DND-41 (cell line): ENCODE results near the gene PEAK1.

Source experiments
- ATAC-seq: fragments of 200-7000 bp; cut with Tn5 transposase; 3 replicates; pipeline ENCODE4 v1.9.1; 2021; ENCODE audit warnings: low read depth; ENCODE audit not compliant: insufficient read depth
- DNase-seq: peaks from one replicate; pipeline ENCODE4 v3.0.0-alpha.2; 2020
- H2AFZ ChIP-seq: 2 replicates; pipeline ENCODE4 v1.6.0; 2012; ENCODE audit warnings: low read depth, low read length
- H3K27ac ChIP-seq: 2 replicates; pipeline ENCODE4 v1.5.1; 2012; ENCODE audit warnings: low read length, inconsistent platforms
- H3K27me3 ChIP-seq: fragments of 200-600 bp; sonication (generic); 2 replicates; pipeline ENCODE4 v1.6.0; 2012; ENCODE audit warnings: low read length, mild to moderate bottlenecking, inconsistent platforms; ENCODE audit not compliant: insufficient read depth, poor library complexity
- H3K36me3 ChIP-seq: 2 replicates; pipeline ENCODE4 v1.5.1; 2012; ENCODE audit warnings: low read length, inconsistent platforms; ENCODE audit not compliant: insufficient read depth
- H3K4me1 ChIP-seq: 2 replicates; pipeline ENCODE4 v1.5.1; 2012; ENCODE audit warnings: mild to moderate bottlenecking, low read length; ENCODE audit not compliant: insufficient read depth
- H3K4me2 ChIP-seq: 2 replicates; pipeline ENCODE4 v1.6.0; 2012; ENCODE audit warnings: mild to moderate bottlenecking, moderate library complexity, low read length, inconsistent platforms; ENCODE audit not compliant: insufficient read depth
- H3K4me3 ChIP-seq, 2 experiments: fragments of 200-600 bp in 1 of 2; shearing (Covaris generic) in 1 of 2; 2 replicates each; pipeline ENCODE4 v1.5.1; 2012 to 2016; ENCODE audit warnings: inconsistent platforms in 2 of 2, low read length in 2 of 2, mild to moderate bottlenecking in 2 of 2, low read depth in 1 of 2, moderate library complexity in 1 of 2
- H3K79me2 ChIP-seq: 2 replicates; pipeline ENCODE4 v1.6.0; 2012; ENCODE audit warnings: low read length, inconsistent platforms; ENCODE audit not compliant: insufficient read depth
- H3K9ac ChIP-seq: 2 replicates; pipeline ENCODE4 v1.6.0; 2012; ENCODE audit warnings: low read depth, mild to moderate bottlenecking, inconsistent platforms, low read length, moderate library complexity
- H3K9me3 ChIP-seq: 2 replicates; pipeline ENCODE4 v1.5.1; 2012; ENCODE audit warnings: low read length, moderate library complexity, mild to moderate bottlenecking, inconsistent platforms; ENCODE audit not compliant: insufficient read depth, severe bottlenecking
- H4K20me1 ChIP-seq: 2 replicates; pipeline ENCODE4 v1.6.0; 2012; ENCODE audit warnings: low read length; ENCODE audit not compliant: insufficient read depth
- EZH2 ChIP-seq: IDR thresholded peaks from 3 replicates; pipeline ENCODE4 v1.6.1; 2012; ENCODE audit warnings: borderline replicate concordance, low read depth, mild to moderate bottlenecking, moderate library complexity, low read length, inconsistent platforms; ENCODE audit not compliant: severe bottlenecking
- TF ChIP-seq, protein P1 (sequence below): IDR thresholded peaks from 2 replicates; pipeline ENCODE4 v1.5.1; 2012; ENCODE audit warnings: borderline replicate concordance, low read length, moderate library complexity, mild to moderate bottlenecking; ENCODE audit not compliant: poor library complexity, severe bottlenecking; ENCODE audit errors: extremely low read depth

The PEAK1 gene

DNA sequence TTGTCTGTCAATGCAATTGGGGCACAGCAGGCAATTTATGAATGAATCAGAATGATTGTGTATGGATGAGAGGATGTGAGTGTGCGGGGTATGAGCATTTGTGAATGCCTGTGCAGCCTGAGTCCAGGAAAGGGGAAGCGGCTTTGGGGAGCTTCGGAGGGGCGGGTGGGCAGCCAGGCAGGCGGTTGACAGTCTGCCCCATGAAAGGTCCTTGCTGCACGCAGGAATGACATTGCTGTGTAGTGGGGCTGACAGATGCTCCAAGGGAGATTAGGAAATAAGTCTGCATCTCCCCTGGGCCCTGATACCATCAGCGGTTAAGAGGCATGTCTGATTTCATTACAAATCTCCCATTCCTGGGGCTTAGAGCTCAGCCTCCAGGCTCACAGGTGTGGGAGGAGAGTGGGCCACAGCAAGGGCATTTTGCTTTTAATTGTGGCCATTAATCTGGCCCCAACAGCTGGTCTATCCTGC is 322.6 kb downstream of the PEAK1 start:
- H3K36me3 ChIP-seq, result no peaks in the 10 kb centered on the region
- DNase-seq (no peak), ATAC-seq (no peak)
- no peak overlapping the region for H3K9ac ChIP-seq
- H3K9me3 ChIP-seq, result no peaks in the 10 kb centered on the region
- TF ChIP-seq, protein P1, sequence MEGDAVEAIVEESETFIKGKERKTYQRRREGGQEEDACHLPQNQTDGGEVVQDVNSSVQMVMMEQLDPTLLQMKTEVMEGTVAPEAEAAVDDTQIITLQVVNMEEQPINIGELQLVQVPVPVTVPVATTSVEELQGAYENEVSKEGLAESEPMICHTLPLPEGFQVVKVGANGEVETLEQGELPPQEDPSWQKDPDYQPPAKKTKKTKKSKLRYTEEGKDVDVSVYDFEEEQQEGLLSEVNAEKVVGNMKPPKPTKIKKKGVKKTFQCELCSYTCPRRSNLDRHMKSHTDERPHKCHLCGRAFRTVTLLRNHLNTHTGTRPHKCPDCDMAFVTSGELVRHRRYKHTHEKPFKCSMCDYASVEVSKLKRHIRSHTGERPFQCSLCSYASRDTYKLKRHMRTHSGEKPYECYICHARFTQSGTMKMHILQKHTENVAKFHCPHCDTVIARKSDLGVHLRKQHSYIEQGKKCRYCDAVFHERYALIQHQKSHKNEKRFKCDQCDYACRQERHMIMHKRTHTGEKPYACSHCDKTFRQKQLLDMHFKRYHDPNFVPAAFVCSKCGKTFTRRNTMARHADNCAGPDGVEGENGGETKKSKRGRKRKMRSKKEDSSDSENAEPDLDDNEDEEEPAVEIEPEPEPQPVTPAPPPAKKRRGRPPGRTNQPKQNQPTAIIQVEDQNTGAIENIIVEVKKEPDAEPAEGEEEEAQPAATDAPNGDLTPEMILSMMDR, result no peak
- H3K27me3 ChIP-seq, result no peaks in the 10 kb centered on the region
- H3K4me1 ChIP-seq, result no peaks in the 10 kb centered on the region
- H3K4me2 ChIP-seq, result no peak overlapping the region
- no peaks in the 10 kb centered on the region for H4K20me1 ChIP-seq
- H2AFZ ChIP-seq, result no peak overlapping the region
- no peaks in the 10 kb centered on the region for H3K79me2 ChIP-seq
- H3K27ac ChIP-seq, result no peak overlapping the region
- H3K4me3 ChIP-seq, result no peak overlapping the region

DNA sequence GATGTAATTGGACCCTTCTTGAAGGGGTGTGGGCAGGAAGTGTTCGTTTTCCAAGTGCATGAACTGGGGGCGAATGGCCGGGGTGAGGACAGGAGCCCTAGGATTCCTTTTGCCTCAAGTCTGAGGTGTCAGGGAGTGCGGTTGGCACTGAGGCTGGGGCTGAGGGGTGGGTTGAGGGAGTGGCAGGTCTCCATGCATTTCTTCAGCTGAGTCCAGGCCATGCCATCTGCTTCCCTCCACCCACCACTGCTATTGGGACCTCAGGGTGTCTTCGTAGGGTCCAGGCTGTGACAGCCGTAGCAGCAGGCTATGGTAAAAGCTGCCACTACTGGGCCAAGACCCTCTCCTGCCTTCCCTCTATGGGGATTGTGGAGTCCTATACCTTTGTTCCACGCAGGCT is 323.4 kb downstream of the PEAK1 start:
- no peak for ATAC-seq
- Histone ChIP-seq H3K9ac (no peak overlapping the region), H3K27ac (no peak overlapping the region), H3K79me2 (no peaks in the 10 kb centered on the region), H3K4me3 (no peak overlapping the region), H3K4me1 (no peaks in the 10 kb centered on the region), H3K4me2 (no peak overlapping the region), H3K9me3 (no peaks in the 10 kb centered on the region), H4K20me1 (no peaks in the 10 kb centered on the region), H3K36me3 (no peaks in the 10 kb centered on the region), H3K27me3 (no peaks in the 10 kb centered on the region), H2AFZ (no peak overlapping the region)
- TF ChIP-seq EZH2, result no peak
- TF ChIP-seq, protein P1, result no peak
- DNase-seq, result no peak

DNA sequence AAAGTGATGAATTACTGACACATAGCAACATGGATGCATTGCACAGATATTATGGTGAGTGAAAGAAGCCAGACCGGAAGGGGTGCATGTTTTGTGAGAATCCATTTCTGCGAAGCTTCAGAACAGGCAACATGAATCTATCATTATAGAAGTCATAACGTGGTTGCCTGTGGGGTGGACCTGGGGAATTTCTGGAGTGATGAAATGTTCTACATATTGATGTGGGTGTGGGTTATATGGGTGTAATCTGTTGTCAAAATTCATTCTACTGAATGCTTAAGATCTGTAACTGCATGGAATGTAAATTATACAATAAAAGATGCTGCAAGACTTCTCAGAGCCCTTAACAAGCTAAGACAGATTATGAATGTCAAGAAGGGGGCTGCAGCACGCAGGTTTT is 323.8 kb downstream of the PEAK1 start:
- Histone ChIP-seq H3K79me2 (no peaks in the 10 kb centered on the region), H3K27me3 (no peaks in the 10 kb centered on the region), H3K9me3 (no peaks in the 10 kb centered on the region), H3K27ac (no peak overlapping the region), H3K4me3 (no peak overlapping the region), H3K4me2 (no peak overlapping the region), H4K20me1 (no peaks in the 10 kb centered on the region), H3K4me1 (no peaks in the 10 kb centered on the region), H3K9ac (no peak overlapping the region), H2AFZ (no peak overlapping the region), H3K36me3 (no peaks in the 10 kb centered on the region)
- TF ChIP-seq EZH2, result no peak
- TF ChIP-seq, protein P1, result no peak
- ATAC-seq (no peak), DNase-seq (no peak)

DNA sequence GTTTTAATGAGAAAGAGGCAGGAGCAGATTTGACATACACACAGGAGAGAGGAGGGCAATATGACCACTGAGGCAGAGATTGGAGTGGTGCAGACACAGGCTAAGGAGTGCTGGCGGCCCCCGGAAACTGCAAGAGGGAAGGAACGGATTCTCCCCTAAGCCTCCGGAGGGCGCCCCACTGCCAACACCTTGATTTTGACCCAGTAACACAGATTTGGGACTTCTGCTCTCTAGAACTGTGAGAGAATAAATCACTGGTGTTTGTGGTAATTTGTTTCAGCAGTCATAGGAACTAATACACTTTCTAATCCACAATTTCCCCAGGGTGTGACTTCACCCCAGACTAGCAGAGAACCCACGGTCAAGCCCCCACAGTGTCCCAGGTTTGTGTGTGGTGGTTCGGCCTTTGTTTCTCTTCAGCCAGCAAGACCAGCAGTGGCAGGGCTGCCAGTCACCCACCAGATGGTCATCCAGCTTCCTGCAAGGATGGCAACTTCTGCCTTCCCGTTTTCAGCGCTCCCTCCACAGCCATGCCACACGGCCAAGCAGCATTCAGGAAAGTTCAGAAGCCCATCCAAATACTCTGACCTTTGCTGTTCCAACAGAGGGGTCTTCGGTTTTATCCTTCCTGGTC is 325.4 kb downstream of the PEAK1 start:
- H3K9ac ChIP-seq, result no peak overlapping the region
- no peaks in the 10 kb centered on the region for H3K4me1 ChIP-seq
- H3K27ac ChIP-seq, result no peak overlapping the region
- TF ChIP-seq, protein P1, result peak; percentile 36
- no peak for TF ChIP-seq EZH2
- no peak overlapping the region for H3K4me2 ChIP-seq
- no peak for ATAC-seq
- H3K27me3 ChIP-seq, result no peaks in the 10 kb centered on the region
- no peak overlapping the region for H2AFZ ChIP-seq
- no peaks in the 10 kb centered on the region for H3K79me2 ChIP-seq
- DNase-seq, result no peak
- H4K20me1 ChIP-seq, result no peaks in the 10 kb centered on the region
- H3K4me3 ChIP-seq, result no peak overlapping the region
- H3K36me3 ChIP-seq, result no peaks in the 10 kb centered on the region
- no peaks in the 10 kb centered on the region for H3K9me3 ChIP-seq
